Memory B cell (primary cell): Measurements from ENCODE around the gene NLRP6.
"Not testable (repeated sequence)": the region's sequence is repeated elsewhere in the genome, so short reads cannot be mapped to it uniquely, and the experiment has no call there.

Experiments used
- ATAC-seq: fragments of 150-1000 bp; cut with Tn5 transposase; 2 replicates; pipeline ENCODE4 v1.10.0; 2021; ENCODE audit warnings: low read depth, mild to moderate bottlenecking, moderate library complexity
- DNase-seq, 2 donors: peaks; one replicate each; pipeline ENCODE4 v3.0.0; 2022; ENCODE audit warnings: low spot score in 2 of 2
- H3K27ac Mint-ChIP-seq: one replicate; pipeline ENCODE4 v1.8.0; 2022; ENCODE audit warnings: mild to moderate bottlenecking, moderate library complexity, mixed read lengths
- H3K27me3 Mint-ChIP-seq: one replicate; pipeline ENCODE4 v1.8.0; 2022; ENCODE audit warnings: mixed read lengths
- H3K36me3 Mint-ChIP-seq: one replicate; pipeline ENCODE4 v1.8.0; 2022; ENCODE audit warnings: mild to moderate bottlenecking, mixed read lengths
- H3K4me1 Mint-ChIP-seq: one replicate; pipeline ENCODE4 v1.8.0; 2022; ENCODE audit warnings: mixed read lengths
- H3K4me3 Mint-ChIP-seq: one replicate; pipeline ENCODE4 v1.8.0; 2022; ENCODE audit warnings: mild to moderate bottlenecking, moderate library complexity, mixed read lengths
- H3K9me3 Mint-ChIP-seq: one replicate; pipeline ENCODE4 v1.8.0; 2022; ENCODE audit warnings: mixed read lengths

NLRP6 gene

GRCh38 chr11:298406-299065 is 20.3 kb downstream of the NLRP6 start:
- H3K36me3 Mint-ChIP-seq = peaks cover 2% of the 10 kb centered on the region
- no peak overlapping the region for H3K27ac Mint-ChIP-seq
- H3K9me3 Mint-ChIP-seq = no peaks in the 10 kb centered on the region
- peaks cover 2% of the 10 kb centered on the region for H3K27me3 Mint-ChIP-seq
- ATAC-seq (no peak), DNase-seq (no peak)
- H3K4me3 Mint-ChIP-seq = no peak overlapping the region
- H3K4me1 Mint-ChIP-seq = peaks cover 17% of the 10 kb centered on the region

- DNase-seq = no peak
Observed at GRCh38 chr11:299081-299891, 21.1 kb downstream of the NLRP6 start, which contains the start of gene IFITM5. TSS of gene IFITM5 (minus strand) at chr11:299526. CDS start at chr11:299490, 36 bp downstream.

GRCh38 chr11:299951-300735 is 21.9 kb downstream of the NLRP6 start:
- Mint-ChIP-seq H3K27ac (peak overlapping the region; percentile 26), H3K4me1 (peaks cover 18% of the 10 kb centered on the region), H3K9me3 (no peaks in the 10 kb centered on the region), H3K36me3 (no peaks in the 10 kb centered on the region), H3K4me3 (no peak overlapping the region), H3K27me3 (peaks cover 2% of the 10 kb centered on the region)
- ATAC-seq (no peak), DNase-seq (no peak)

More at GRCh38 chr11:299081-299891, 21.1 kb downstream of the NLRP6 start, which contains the start of gene IFITM5:
- Mint-ChIP-seq H3K4me3 (no peak within 1 kb of the TSS), H3K27me3 (peaks cover 2% of the 10 kb centered on the region), H3K9me3 (no peaks in the 10 kb centered on the region), H3K4me1 (peaks cover 18% of the 10 kb centered on the region), H3K36me3 (no peaks in the 10 kb centered on the region), H3K27ac (peak within 1 kb of the TSS; percentile 26)
- no peak for ATAC-seq

GRCh38 chr11:303363-303762 is 25.2 kb downstream of the NLRP6 start:
- DNase-seq = no peak
- peaks cover 19% of the 10 kb centered on the region for H3K4me1 Mint-ChIP-seq
- H3K27ac Mint-ChIP-seq = no peak overlapping the region
- no peaks in the 10 kb centered on the region for H3K36me3 Mint-ChIP-seq
- H3K27me3 Mint-ChIP-seq = no peaks in the 10 kb centered on the region
- peak; percentile 55 for ATAC-seq
- peak overlapping the region; percentile 47 for H3K4me3 Mint-ChIP-seq
- H3K9me3 Mint-ChIP-seq = no peaks in the 10 kb centered on the region

- Mint-ChIP-seq H3K27me3 (no peaks in the 10 kb centered on the region), H3K9me3 (no peaks in the 10 kb centered on the region), H3K4me3 (no peak overlapping the region), H3K27ac (no peak overlapping the region), H3K36me3 (no peaks in the 10 kb centered on the region), H3K4me1 (peaks cover 22% of the 10 kb centered on the region)
- DNase-seq (no peak), ATAC-seq (no peak)
Observed at GRCh38 chr11:304061-304506, 25.9 kb downstream of the NLRP6 start.

- Mint-ChIP-seq H3K4me1 (peaks cover 27% of the 10 kb centered on the region), H3K27me3 (no peaks in the 10 kb centered on the region), H3K4me3 (no peak overlapping the region), H3K27ac (no peak overlapping the region), H3K36me3 (no peaks in the 10 kb centered on the region), H3K9me3 (no peaks in the 10 kb centered on the region)
- ATAC-seq = peak; percentile 34
- DNase-seq = no peak
Observed at GRCh38 chr11:304915-305843, 27.0 kb downstream of the NLRP6 start.

GRCh38 chr11:305844-306211 is 27.6 kb downstream of the NLRP6 start:
- no peak overlapping the region for H3K4me3 Mint-ChIP-seq
- DNase-seq = no peak
- H3K36me3 Mint-ChIP-seq = no peaks in the 10 kb centered on the region
- no peak overlapping the region for H3K27ac Mint-ChIP-seq
- peaks cover 24% of the 10 kb centered on the region for H3K4me1 Mint-ChIP-seq
- H3K9me3 Mint-ChIP-seq = no peaks in the 10 kb centered on the region
- no peaks in the 10 kb centered on the region for H3K27me3 Mint-ChIP-seq
- ATAC-seq = no peak

- H3K27me3 Mint-ChIP-seq = no peaks in the 10 kb centered on the region
- peaks cover 24% of the 10 kb centered on the region for H3K4me1 Mint-ChIP-seq
- ATAC-seq = no peak
- DNase-seq = no peak
- H3K36me3 Mint-ChIP-seq = no peaks in the 10 kb centered on the region
- peak overlapping the region; percentile 49 for H3K4me3 Mint-ChIP-seq
- H3K27ac Mint-ChIP-seq = no peak overlapping the region
- H3K9me3 Mint-ChIP-seq = no peaks in the 10 kb centered on the region
Observed at GRCh38 chr11:306645-307371, 28.6 kb downstream of the NLRP6 start.

GRCh38 chr11:307766-308708 is 29.8 kb downstream of the NLRP6 start, which contains the start of gene IFITM2:
TSS of gene IFITM2 (plus strand) at chr11:307816. CDS start at chr11:308193, 377 bp downstream.
- ATAC-seq = peak; percentile 61
- not testable (repeated sequence) for H3K9me3 Mint-ChIP-seq, DNase-seq, H3K27me3 Mint-ChIP-seq, H3K36me3 Mint-ChIP-seq
- H3K4me1 Mint-ChIP-seq = peaks cover 24% of the 10 kb centered on the region
- peak within 1 kb of the TSS; percentile 93 for H3K4me3 Mint-ChIP-seq
- peak within 1 kb of the TSS; percentile 91 for H3K27ac Mint-ChIP-seq

- Mint-ChIP-seq H3K4me1 (peaks cover 24% of the 10 kb centered on the region), H3K4me3 (peak overlapping the region; percentile 93), H3K27ac (peak overlapping the region; percentile 91)
- not testable (repeated sequence) for H3K9me3 Mint-ChIP-seq, H3K36me3 Mint-ChIP-seq, DNase-seq, H3K27me3 Mint-ChIP-seq
- ATAC-seq = peak; percentile 2
Observed at GRCh38 chr11:308740-309665, 30.8 kb downstream of the NLRP6 start.

GRCh38 chr11:309979-310572 is 31.9 kb downstream of the NLRP6 start:
- H3K4me1 Mint-ChIP-seq = peaks cover 30% of the 10 kb centered on the region
- not testable (repeated sequence) for H3K27me3 Mint-ChIP-seq, DNase-seq, ATAC-seq, H3K36me3 Mint-ChIP-seq, H3K9me3 Mint-ChIP-seq
- peak overlapping the region; percentile 91 for H3K27ac Mint-ChIP-seq
- peak overlapping the region; percentile 93 for H3K4me3 Mint-ChIP-seq
